Measurements from ENCODE around the gene SLC16A10.

The SLC16A10 gene

DNA sequence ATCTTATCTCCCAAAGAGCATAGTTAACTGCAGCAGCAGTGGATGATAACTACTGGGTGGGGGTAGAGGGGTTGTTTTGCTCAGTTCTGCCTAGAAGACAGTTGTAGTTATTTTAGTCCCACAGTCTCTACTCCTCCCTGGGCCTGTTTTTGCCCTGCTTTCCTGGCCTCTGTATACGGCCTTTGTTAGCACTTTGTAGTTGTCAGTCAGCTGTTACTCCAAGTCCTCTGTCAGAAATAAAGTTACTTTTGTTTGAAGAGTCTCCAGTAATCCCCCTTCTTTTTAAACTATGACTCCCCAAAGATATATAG, 113.9 kb downstream of the SLC16A10 start:
- TF ChIP-seq ZBTB7A (IDR thresholded peaks at IDR 0.05; ENCODE audit: low read depth) (no peak), CREB1 (IDR thresholded peaks at IDR 0.05; ENCODE audit: low read depth) (no peak), EGR1 (IDR thresholded peaks at IDR 0.05) (no peak)

DNA sequence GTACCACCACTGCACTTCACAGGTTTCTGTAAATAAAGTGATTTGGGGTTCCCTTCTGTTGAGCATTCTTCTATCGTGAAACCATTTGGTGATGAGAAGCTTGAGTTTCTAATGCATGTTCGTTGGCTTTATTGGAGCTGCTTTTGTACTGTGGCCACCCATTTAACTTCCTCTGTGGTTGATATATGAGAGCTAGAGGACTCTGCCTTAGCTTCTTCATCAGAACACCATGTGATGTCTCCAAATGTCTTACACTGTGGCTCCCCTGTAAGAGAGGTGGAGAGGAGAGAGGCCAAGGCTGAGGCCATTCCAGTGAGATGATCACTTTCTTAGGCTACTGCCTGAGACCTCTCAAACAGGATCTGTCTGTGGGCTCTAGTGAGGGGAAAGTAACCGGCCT, 114.5 kb downstream of the SLC16A10 start:
- TF ChIP-seq USF1 (IDR thresholded peaks at IDR 0.05) (no peak), FOXM1 (IDR thresholded peaks at IDR 0.05; ENCODE audit: borderline replicate concordance, low read depth) (no peak), NFIC (IDR thresholded peaks at IDR 0.05) (no peak), TEAD4 (IDR thresholded peaks at IDR 0.05) (no peak), YY1 (IDR thresholded peaks at IDR 0.05; ENCODE audit: low read depth) (no peak)

GRCh38 chr6:111204305-111204704, 117.0 kb downstream of the SLC16A10 start:
- TF ChIP-seq TCF12 (IDR thresholded peaks at IDR 0.05; ENCODE audit: low read depth) (no peak), CEBPB (IDR thresholded peaks at IDR 0.05) (no peak)

GRCh38 chr6:111204881-111205280, 117.6 kb downstream of the SLC16A10 start:
- no peak for TF ChIP-seq EGR1 (IDR thresholded peaks at IDR 0.05)
- TF ChIP-seq, protein P1, sequence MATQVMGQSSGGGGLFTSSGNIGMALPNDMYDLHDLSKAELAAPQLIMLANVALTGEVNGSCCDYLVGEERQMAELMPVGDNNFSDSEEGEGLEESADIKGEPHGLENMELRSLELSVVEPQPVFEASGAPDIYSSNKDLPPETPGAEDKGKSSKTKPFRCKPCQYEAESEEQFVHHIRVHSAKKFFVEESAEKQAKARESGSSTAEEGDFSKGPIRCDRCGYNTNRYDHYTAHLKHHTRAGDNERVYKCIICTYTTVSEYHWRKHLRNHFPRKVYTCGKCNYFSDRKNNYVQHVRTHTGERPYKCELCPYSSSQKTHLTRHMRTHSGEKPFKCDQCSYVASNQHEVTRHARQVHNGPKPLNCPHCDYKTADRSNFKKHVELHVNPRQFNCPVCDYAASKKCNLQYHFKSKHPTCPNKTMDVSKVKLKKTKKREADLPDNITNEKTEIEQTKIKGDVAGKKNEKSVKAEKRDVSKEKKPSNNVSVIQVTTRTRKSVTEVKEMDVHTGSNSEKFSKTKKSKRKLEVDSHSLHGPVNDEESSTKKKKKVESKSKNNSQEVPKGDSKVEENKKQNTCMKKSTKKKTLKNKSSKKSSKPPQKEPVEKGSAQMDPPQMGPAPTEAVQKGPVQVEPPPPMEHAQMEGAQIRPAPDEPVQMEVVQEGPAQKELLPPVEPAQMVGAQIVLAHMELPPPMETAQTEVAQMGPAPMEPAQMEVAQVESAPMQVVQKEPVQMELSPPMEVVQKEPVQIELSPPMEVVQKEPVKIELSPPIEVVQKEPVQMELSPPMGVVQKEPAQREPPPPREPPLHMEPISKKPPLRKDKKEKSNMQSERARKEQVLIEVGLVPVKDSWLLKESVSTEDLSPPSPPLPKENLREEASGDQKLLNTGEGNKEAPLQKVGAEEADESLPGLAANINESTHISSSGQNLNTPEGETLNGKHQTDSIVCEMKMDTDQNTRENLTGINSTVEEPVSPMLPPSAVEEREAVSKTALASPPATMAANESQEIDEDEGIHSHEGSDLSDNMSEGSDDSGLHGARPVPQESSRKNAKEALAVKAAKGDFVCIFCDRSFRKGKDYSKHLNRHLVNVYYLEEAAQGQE (IDR thresholded peaks at IDR 0.05; ENCODE audit: low read depth) = no peak
- no peak for TF ChIP-seq CREB1 (IDR thresholded peaks at IDR 0.05; ENCODE audit: low read depth)
- no peak for TF ChIP-seq TEAD4 (IDR thresholded peaks at IDR 0.05)
- no peak for TF ChIP-seq FOXM1 (IDR thresholded peaks at IDR 0.05; ENCODE audit: borderline replicate concordance, low read depth)
- TF ChIP-seq TCF12 (IDR thresholded peaks at IDR 0.05; ENCODE audit: low read depth) = no peak
- TF ChIP-seq MAX (IDR thresholded peaks at IDR 0.05) = no peak
- TF ChIP-seq NFIC (IDR thresholded peaks at IDR 0.05) = no peak
- no peak for TF ChIP-seq ZBTB7A (IDR thresholded peaks at IDR 0.05; ENCODE audit: low read depth)
- TF ChIP-seq RAD21 (IDR thresholded peaks at IDR 0.05; ENCODE audit: low read depth) = no peak
- no peak for TF ChIP-seq CEBPB (IDR thresholded peaks at IDR 0.05)
- TF ChIP-seq EP300 (IDR thresholded peaks at IDR 0.05; ENCODE audit: borderline replicate concordance) = no peak
- no peak for TF ChIP-seq USF1 (IDR thresholded peaks at IDR 0.05)
- no peak for TF ChIP-seq TAF1 (IDR thresholded peaks at IDR 0.05; ENCODE audit: low read depth)
- TF ChIP-seq YY1 (IDR thresholded peaks at IDR 0.05; ENCODE audit: low read depth) = no peak

DNA sequence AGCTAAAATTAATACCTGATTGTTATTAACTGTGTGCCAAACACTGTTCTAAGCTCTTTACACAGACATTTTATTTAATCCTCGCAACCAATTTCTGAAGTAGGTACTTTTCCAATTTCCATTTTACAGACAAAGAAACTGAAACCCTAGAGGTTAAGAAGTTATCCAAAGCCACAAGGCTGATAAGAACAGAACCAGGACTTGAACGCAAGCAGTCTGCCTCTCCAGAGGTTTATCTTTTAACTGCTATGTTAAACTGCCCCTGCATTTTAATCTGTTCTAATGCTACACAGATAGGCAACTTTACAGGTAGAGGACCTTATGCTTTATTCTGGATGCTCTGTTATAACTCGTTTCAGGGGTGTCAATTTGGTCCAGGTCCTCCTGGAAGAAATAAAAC, 118.2 kb downstream of the SLC16A10 start:
- TF ChIP-seq YY1 (IDR thresholded peaks at IDR 0.05; ENCODE audit: low read depth) (no peak), EGR1 (IDR thresholded peaks at IDR 0.05) (no peak), CREB1 (IDR thresholded peaks at IDR 0.05; ENCODE audit: low read depth) (no peak), TAF1 (IDR thresholded peaks at IDR 0.05; ENCODE audit: low read depth) (no peak), RAD21 (IDR thresholded peaks at IDR 0.05; ENCODE audit: low read depth) (no peak), TEAD4 (IDR thresholded peaks at IDR 0.05) (no peak), NFIC (IDR thresholded peaks at IDR 0.05) (no peak), MAX (IDR thresholded peaks at IDR 0.05) (no peak), USF1 (IDR thresholded peaks at IDR 0.05) (no peak), EP300 (IDR thresholded peaks at IDR 0.05; ENCODE audit: borderline replicate concordance) (no peak), ZBTB7A (IDR thresholded peaks at IDR 0.05; ENCODE audit: low read depth) (no peak), CEBPB (IDR thresholded peaks at IDR 0.05) (no peak), FOXM1 (IDR thresholded peaks at IDR 0.05; ENCODE audit: borderline replicate concordance, low read depth) (no peak), TCF12 (IDR thresholded peaks at IDR 0.05; ENCODE audit: low read depth) (no peak)
- TF ChIP-seq, protein P1 (IDR thresholded peaks at IDR 0.05; ENCODE audit: low read depth) = no peak

GRCh38 chr6:111207141-111207858, 120.0 kb downstream of the SLC16A10 start:
- no peak for TF ChIP-seq USF1 (IDR thresholded peaks at IDR 0.05)

All from Ishikawa (cell line).